NB4 (cell line): ENCODE measurements around the gene SMYD1.

ENCODE experiments used
- POLR2A ChIP-seq: IDR thresholded peaks from 2 replicates; pipeline ENCODE4 v1.6.1; 2011; ENCODE audit warnings: mild to moderate bottlenecking; ENCODE audit not compliant: insufficient read length; ENCODE audit errors: extremely low read depth
- TF ChIP-seq, protein P1 (sequence below): IDR thresholded peaks from one replicate; pipeline ENCODE4 v1.5.1; 2012; ENCODE audit warnings: low read depth, low read length
- TF ChIP-seq, protein P2 (sequence below): IDR thresholded peaks from 2 replicates; pipeline ENCODE4 v1.6.1; 2011; ENCODE audit warnings: low read depth, low read length

DNA sequence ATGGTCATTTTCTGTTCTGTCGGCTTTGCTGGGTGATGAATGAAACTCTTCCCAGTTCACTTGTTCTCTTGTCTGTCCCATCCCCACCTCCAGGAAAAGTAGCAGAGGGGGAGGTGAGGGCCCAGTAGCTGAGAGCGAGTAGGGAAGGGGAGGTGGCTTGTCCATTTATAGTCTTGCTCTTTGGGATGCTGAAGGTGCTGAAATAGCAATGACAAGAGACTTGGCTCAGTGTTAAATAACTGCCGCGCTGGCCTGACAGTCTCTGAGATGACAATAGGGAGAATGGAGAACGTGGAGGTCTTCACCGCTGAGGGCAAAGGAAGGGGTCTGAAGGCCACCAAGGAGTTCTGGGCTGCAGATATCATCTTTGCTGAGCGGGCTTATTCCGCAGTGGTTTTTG, at the start of gene SMYD1:
- TF ChIP-seq, protein P1, sequence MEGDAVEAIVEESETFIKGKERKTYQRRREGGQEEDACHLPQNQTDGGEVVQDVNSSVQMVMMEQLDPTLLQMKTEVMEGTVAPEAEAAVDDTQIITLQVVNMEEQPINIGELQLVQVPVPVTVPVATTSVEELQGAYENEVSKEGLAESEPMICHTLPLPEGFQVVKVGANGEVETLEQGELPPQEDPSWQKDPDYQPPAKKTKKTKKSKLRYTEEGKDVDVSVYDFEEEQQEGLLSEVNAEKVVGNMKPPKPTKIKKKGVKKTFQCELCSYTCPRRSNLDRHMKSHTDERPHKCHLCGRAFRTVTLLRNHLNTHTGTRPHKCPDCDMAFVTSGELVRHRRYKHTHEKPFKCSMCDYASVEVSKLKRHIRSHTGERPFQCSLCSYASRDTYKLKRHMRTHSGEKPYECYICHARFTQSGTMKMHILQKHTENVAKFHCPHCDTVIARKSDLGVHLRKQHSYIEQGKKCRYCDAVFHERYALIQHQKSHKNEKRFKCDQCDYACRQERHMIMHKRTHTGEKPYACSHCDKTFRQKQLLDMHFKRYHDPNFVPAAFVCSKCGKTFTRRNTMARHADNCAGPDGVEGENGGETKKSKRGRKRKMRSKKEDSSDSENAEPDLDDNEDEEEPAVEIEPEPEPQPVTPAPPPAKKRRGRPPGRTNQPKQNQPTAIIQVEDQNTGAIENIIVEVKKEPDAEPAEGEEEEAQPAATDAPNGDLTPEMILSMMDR = no peak
- TF ChIP-seq, protein P2, sequence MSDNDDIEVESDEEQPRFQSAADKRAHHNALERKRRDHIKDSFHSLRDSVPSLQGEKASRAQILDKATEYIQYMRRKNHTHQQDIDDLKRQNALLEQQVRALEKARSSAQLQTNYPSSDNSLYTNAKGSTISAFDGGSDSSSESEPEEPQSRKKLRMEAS = no peak
- TF ChIP-seq POLR2A = no peak
